Heart left ventricle (tissue), 16 donors: ENCODE data around the gene DUSP11. TPM values are rescaled to one million over a fixed set of nuclear protein-coding genes. Genes with fewer than 3 reads are reported as not detected.

Experiments used
- ATAC-seq, 4 donors: fragments of 200-7000 bp; cut with Tn5 transposase; one replicate each; pipeline ENCODE4 v1.9.1; 2020 to 2022; ENCODE audit warnings: moderate library complexity in 4 of 4, mild to moderate bottlenecking in 3 of 4, moderate number of reproducible peaks in 1 of 4
- DNase-seq, 5 donors: peaks; one replicate each; pipeline ENCODE4 v3.0.0-alpha.2; 2020
- H3K27ac ChIP-seq, 12 donors: fragments of 200-600 bp; sonication (generic) in 4 of 12; one replicate each; pipeline versions ENCODE4 v1.5.0 to v1.8.0; 2016 to 2022; ENCODE audit warnings: mild to moderate bottlenecking in 2 of 12
- H3K27me3 ChIP-seq, 9 donors: fragments of 200-600 bp; sonication (generic) in 2 of 9; one replicate each; pipeline versions ENCODE4 v1.5.1 to v1.8.0; 2016 to 2022; ENCODE audit warnings: mild to moderate bottlenecking in 3 of 9
- H3K36me3 ChIP-seq, 9 donors: fragments of 200-600 bp; sonication (generic) in 2 of 9; one replicate each; pipeline versions ENCODE4 v1.5.0 to v1.8.0; 2018 to 2022; ENCODE audit warnings: mild to moderate bottlenecking in 2 of 9
- H3K4me1 ChIP-seq, 12 donors: fragments of 200-600 bp; sonication (generic) in 4 of 12; one replicate each; pipeline versions ENCODE4 v1.5.0 to v1.8.0; 2016 to 2022; ENCODE audit warnings: mild to moderate bottlenecking in 3 of 12
- H3K4me3 ChIP-seq, 12 donors: fragments of 200-600 bp; sonication (generic) in 4 of 12; one replicate each; pipeline versions ENCODE4 v1.5.0 to v1.8.0; 2017 to 2022; ENCODE audit warnings: mild to moderate bottlenecking in 9 of 12, moderate library complexity in 4 of 12
- H3K9me3 ChIP-seq, 12 donors: fragments of 200-600 bp; sonication (generic) in 4 of 12; one replicate each; pipeline versions ENCODE4 v1.5.0 to v1.8.0; 2016 to 2022; ENCODE audit warnings: mild to moderate bottlenecking in 1 of 12
- POLR2A ChIP-seq, 2 donors: fragments of 450-650 bp; IDR thresholded peaks; one replicate each; pipeline ENCODE4 v1.6.1; 2017; ENCODE audit warnings: antibody characterized with exemption in 2 of 2, mild to moderate bottlenecking in 2 of 2, moderate library complexity in 2 of 2
- WGBS, 4 donors: extraction: QIAGEN DNeasy Blood & Tissue Kit in 2 of 4; methylation state at CpG; one replicate each; pipeline versions ENCODE4 v1.1.5 to v1.1.7; 2013 to 2018; 5-methylcytosine and 5-hydroxymethylcytosine counted together
- intact Hi-C, 10 donors: fragments of 100-400 bp; cut with DNase I; formaldehyde crosslinking; loops; one replicate each; pipeline versions ENCODE4 v1.11.1 to v1.14.2; 2022
- polyA plus RNA-seq, 2 donors: library from polyadenylated mRNA; stranded (reverse); fragments of 200-250 nt; gene quantifications; one replicate each; pipeline ENCODE4 v1.2.3, GENCODE V29; 2013
- total RNA-seq, 9 donors: library from RNA; depleted of rRNA in 2 of 9; stranded (reverse); fragments of >200 nt in 2 of 9; fragmentation: NEBNext Ultra II Directional in 3 of 9; extraction: Animal tissue kit (Norgen Biotek cat#: 25700) in 3 of 9; gene quantifications; one replicate each; pipeline versions ENCODE4 v1.1.0 to v1.2.4, GENCODE V29; 2016 to 2023
- TF ChIP-seq, protein P1 (sequence below), 12 donors: fragments of 200-600 bp; sonication (generic) in 4 of 12; IDR thresholded peaks; one replicate each; pipeline versions ENCODE4 v1.5.0 to v1.8.0; 2018 to 2022; ENCODE audit warnings: antibody characterized with exemption in 12 of 12, mild to moderate bottlenecking in 5 of 12
- donor health status: ischemic (EF 13 %, LVEDD 7.1; RV severe dilation, severe dysfunction).
- donor health status: healthy with polysubstance abuse.
- donor health status: DM: no; HTN: yes; CAD: no.
- donor health status: DM: no; HTN: no; CAD: no.
- donor health status: ischemic (EF 25% LVEDD 6.9; RV normal size, moderate dysfunction).
- donor health status: ischemic (EF 25% LVEDD 5.7; RV mildly dilated, moderate dysfunction).
- donor health status: healthy.
- donor health status: DM: yes; HTN: yes; CAD: no.
- donor health status: ischemic (EF 35%, LVEDD 5.7; RV mildly dilated, moderate dysfunction).
- donor health status: nonischemic (EF 11% LVEDD 7.7; RV severe dilation, severe dysfunction).
- donor health status: DM: yes; HTN: yes; CAD: no.
- donor health status: PGD.
- donor health status: ischemic (EF 29% LVEDD 5.4; RV normal size, mild dysfunction).
- donor health status: nonischemic (EF 23%, LVEDD 6.1; RV moderate dilation, normal function).

Gene DUSP11
- total and polyA plus RNA-seq, 11 donors: 6.7 to 13.8 (median 10.8) TPM

DNA sequence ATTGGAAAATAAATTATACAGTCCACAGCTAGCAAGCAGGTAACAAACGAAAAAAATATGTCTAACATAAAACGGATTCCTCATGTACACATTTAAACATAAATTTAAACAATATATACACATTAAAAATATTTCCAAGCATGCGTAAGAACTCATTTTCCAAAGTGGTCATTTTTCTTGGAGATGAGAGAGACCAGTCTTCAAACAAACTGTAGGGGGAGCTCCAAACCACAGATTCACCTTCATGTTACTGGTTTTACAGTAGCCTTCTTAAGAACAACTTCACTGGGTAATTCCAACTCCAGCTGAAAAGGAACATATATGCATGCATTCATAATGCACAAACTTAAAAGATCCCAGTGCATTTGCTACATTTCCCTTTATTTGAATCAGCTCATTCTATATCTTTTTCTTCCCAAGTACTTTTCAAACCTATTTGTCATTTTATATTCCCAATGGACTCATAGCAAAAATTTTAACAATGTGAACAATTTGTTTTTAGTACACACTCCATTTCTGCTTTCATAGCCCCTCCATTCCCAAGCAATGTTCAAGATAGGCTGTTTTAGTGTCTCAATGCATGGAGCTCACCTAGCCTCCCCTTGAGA is 44.1 kb upstream of the DUSP11 start:
- ATAC-seq (no peak), DNase-seq (peak in 1 of 5 donors; percentile 38)
- Histone ChIP-seq H3K27ac (no peak overlapping the region), H3K36me3 (no peaks in the 10 kb centered on the region), H3K4me1 (peaks cover 0 to 9% (median 6%) of the 10 kb centered on the region in 12 donors), H3K9me3 (no peaks in the 10 kb centered on the region), H3K27me3 (no peaks in the 10 kb centered on the region), H3K4me3 (no peak overlapping the region)
- 7 to 11% (median 11%) methylated on average over 3 of the region's 3 CpGs for WGBS, 4 donors
- intact Hi-C loops: loop anchor here in 4 of 10 donors (1.0 to 10.0 kb wide), 8 partner anchors 161 to 761 kb away; partner anchors contain the start of genes TET3 (in 4 of the 4) and BOLA3 (in 2 of the 4)
- TF ChIP-seq, protein P1, sequence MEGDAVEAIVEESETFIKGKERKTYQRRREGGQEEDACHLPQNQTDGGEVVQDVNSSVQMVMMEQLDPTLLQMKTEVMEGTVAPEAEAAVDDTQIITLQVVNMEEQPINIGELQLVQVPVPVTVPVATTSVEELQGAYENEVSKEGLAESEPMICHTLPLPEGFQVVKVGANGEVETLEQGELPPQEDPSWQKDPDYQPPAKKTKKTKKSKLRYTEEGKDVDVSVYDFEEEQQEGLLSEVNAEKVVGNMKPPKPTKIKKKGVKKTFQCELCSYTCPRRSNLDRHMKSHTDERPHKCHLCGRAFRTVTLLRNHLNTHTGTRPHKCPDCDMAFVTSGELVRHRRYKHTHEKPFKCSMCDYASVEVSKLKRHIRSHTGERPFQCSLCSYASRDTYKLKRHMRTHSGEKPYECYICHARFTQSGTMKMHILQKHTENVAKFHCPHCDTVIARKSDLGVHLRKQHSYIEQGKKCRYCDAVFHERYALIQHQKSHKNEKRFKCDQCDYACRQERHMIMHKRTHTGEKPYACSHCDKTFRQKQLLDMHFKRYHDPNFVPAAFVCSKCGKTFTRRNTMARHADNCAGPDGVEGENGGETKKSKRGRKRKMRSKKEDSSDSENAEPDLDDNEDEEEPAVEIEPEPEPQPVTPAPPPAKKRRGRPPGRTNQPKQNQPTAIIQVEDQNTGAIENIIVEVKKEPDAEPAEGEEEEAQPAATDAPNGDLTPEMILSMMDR (IDR thresholded peaks at IDR 0.05): peak; percentile 69 to 90 (median 80)
- TF ChIP-seq POLR2A (IDR thresholded peaks at IDR 0.05): no peak

GRCh38 chr2:73823416-73823815 is 43.5 kb upstream of the DUSP11 start:
- Histone ChIP-seq H3K27ac (no peak overlapping the region), H3K27me3 (no peaks in the 10 kb centered on the region), H3K4me3 (no peak overlapping the region), H3K36me3 (no peaks in the 10 kb centered on the region), H3K4me1 (peaks cover 0 to 8% (median 6%) of the 10 kb centered on the region in 12 donors), H3K9me3 (no peaks in the 10 kb centered on the region)
- DNase-seq (no peak), ATAC-seq (no peak)
- intact Hi-C loops: loop anchor here in 4 of 10 donors (10.0 kb wide), 7 partner anchors 161 to 761 kb away; partner anchors contain the start of genes TET3 (in 4 of the 4) and BOLA3 (in 2 of the 4)
- 35 to 44% (median 40%) methylated on average over 2 of the region's 2 CpGs for WGBS, 4 donors
- TF ChIP-seq, protein P1 (IDR thresholded peaks at IDR 0.05): no peak
- no peak for TF ChIP-seq POLR2A (IDR thresholded peaks at IDR 0.05)

DNA sequence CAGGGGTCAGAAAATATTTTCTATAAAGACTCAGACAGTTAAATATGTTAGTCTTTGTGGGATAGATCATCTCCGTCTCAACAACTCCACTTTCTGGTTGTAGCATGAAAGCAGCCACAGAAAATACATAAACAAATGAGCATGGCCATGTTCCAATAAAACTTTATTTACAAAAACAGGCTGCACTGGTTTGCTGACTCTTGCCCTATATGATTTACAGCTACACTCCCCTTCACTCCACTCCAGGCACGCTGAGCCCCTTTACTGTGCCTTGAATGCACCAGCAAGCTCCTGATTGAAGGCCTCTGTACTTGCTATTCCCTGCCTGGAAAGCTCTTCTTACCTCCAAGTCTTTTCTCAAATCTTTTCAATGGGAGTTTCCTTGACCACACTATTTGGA is 43.1 kb upstream of the DUSP11 start:
- intact Hi-C loops: loop anchor here in 4 of 10 donors (10.0 kb wide), 7 partner anchors 162 to 762 kb away; partner anchors contain the start of genes TET3 (in 4 of the 4) and BOLA3 (in 2 of the 4)
- TF ChIP-seq, protein P1 (IDR thresholded peaks at IDR 0.05): no peak
- TF ChIP-seq POLR2A (IDR thresholded peaks at IDR 0.05): no peak
- Histone ChIP-seq H3K4me1 (peaks cover 0 to 4% (median 2%) of the 10 kb centered on the region in 12 donors), H3K27ac (no peak overlapping the region), H3K27me3 (no peaks in the 10 kb centered on the region), H3K36me3 (no peaks in the 10 kb centered on the region), H3K9me3 (no peaks in the 10 kb centered on the region), H3K4me3 (no peak overlapping the region)
- 76 to 86% (median 82%) methylated on average over 2 of the region's 2 CpGs for WGBS, 4 donors
- DNase-seq: no peak
- no peak for ATAC-seq

GRCh38 chr2:73822276-73822675 is 42.4 kb upstream of the DUSP11 start:
- H3K4me3 ChIP-seq: no peak overlapping the region
- DNase-seq: no peak
- no peak overlapping the region for H3K27ac ChIP-seq
- no peaks in the 10 kb centered on the region for H3K27me3 ChIP-seq
- no peak for ATAC-seq
- 47 to 56% (median 53%) methylated on average over 1 of the region's 1 CpG for WGBS, 4 donors
- no peaks in the 10 kb centered on the region for H3K9me3 ChIP-seq
- no peaks in the 10 kb centered on the region for H3K4me1 ChIP-seq
- TF ChIP-seq POLR2A (IDR thresholded peaks at IDR 0.05): no peak
- TF ChIP-seq, protein P1 (IDR thresholded peaks at IDR 0.05): no peak
- no peaks in the 10 kb centered on the region for H3K36me3 ChIP-seq
- intact Hi-C loops: loop anchor here in 4 of 10 donors (10.0 kb wide), 7 partner anchors 163 to 763 kb away; partner anchors contain the start of genes TET3 (in 4 of the 4) and BOLA3 (in 2 of the 4)
